Upper lobe of left lung (tissue), 6 donors: ENCODE results near the gene FCHO1. TPM values are rescaled to one million over a fixed set of nuclear protein-coding genes. Genes with fewer than 3 reads are reported as not detected.

Experiments used
- ATAC-seq, 2 donors: fragments of 200-7000 bp; cut with Tn5 transposase; one replicate each; pipeline ENCODE4 v1.9.1; 2022; ENCODE audit warnings: mild to moderate bottlenecking in 2 of 2, moderate library complexity in 2 of 2; ENCODE audit not compliant: low FRiP score in 2 of 2
- DNase-seq, 2 donors: peaks; one replicate each; pipeline ENCODE4 v3.0.0-alpha.2; 2019 to 2020
- H3K27ac ChIP-seq, 4 donors: fragments of 200-600 bp; sonication (generic); one replicate each; pipeline ENCODE4 v1.5.1; 2016 to 2019
- H3K27me3 ChIP-seq, 4 donors: fragments of 200-600 bp; sonication (generic); one replicate each; pipeline ENCODE4 v1.5.1; 2017 to 2019
- H3K36me3 ChIP-seq, 4 donors: fragments of 200-600 bp; sonication (generic); one replicate each; pipeline ENCODE4 v1.5.1; 2016 to 2019
- H3K4me1 ChIP-seq, 4 donors: fragments of 200-600 bp; sonication (generic); one replicate each; pipeline ENCODE4 v1.5.1; 2018 to 2019
- H3K4me3 ChIP-seq, 4 donors: fragments of 200-600 bp; sonication (generic); one replicate each; pipeline ENCODE4 v1.5.1; 2017 to 2019; ENCODE audit warnings: mild to moderate bottlenecking in 2 of 4, moderate library complexity in 1 of 4
- H3K9me3 ChIP-seq, 4 donors: fragments of 200-600 bp; sonication (generic); one replicate each; pipeline ENCODE4 v1.5.1; 2018 to 2019
- EP300 ChIP-seq, 4 donors: sonication (generic); formaldehyde crosslinking; IDR thresholded peaks; one replicate each; pipeline ENCODE4 v1.5.1; 2017; ENCODE audit warnings: antibody characterized with exemption in 4 of 4, control low read depth in 2 of 4
- POLR2A ChIP-seq, 4 donors: fragments of 450-650 bp; IDR thresholded peaks; one replicate each; pipeline ENCODE4 v1.5.1; 2016 to 2017; ENCODE audit warnings: antibody characterized with exemption in 4 of 4, mild to moderate bottlenecking in 2 of 4
- POLR2AphosphoS5 ChIP-seq, 2 donors: sonication (generic); formaldehyde crosslinking; IDR thresholded peaks; one replicate each; pipeline ENCODE4 v1.5.1; 2017; ENCODE audit warnings: antibody characterized with exemption in 2 of 2
- WGBS, 2 donors: methylation state at CpG; one replicate each; pipeline ENCODE4 v1.1.5; 2017 to 2018; 5-methylcytosine and 5-hydroxymethylcytosine counted together
- total RNA-seq, 6 donors: library from RNA; depleted of rRNA in 4 of 6; stranded (reverse); fragments of >200 nt in 4 of 6; gene quantifications; one replicate each; pipeline versions ENCODE4 v1.1.0 to v1.2.1, GENCODE V29; 2016 to 2021
- TF ChIP-seq, protein P1 (sequence below), 6 experiments: fragments of 450-650 bp in 4 of 6; fragments of 200-600 bp in 2 of 6; sonication (generic) in 2 of 6; IDR thresholded peaks; one replicate each; pipeline ENCODE4 v1.5.1; 2016 to 2019; ENCODE audit warnings: antibody characterized with exemption in 6 of 6
- donor health status: DM: no; HTN: no; CAD: no; lungs with moderate emphysema.
- donor health status: DM: no; HTN: yes; CAD: no; lungs with severe emphysema.

Gene FCHO1
- total RNA-seq, 6 donors from 2014 or later: 1.9 to 19.9 (median 8.7) TPM

DNA sequence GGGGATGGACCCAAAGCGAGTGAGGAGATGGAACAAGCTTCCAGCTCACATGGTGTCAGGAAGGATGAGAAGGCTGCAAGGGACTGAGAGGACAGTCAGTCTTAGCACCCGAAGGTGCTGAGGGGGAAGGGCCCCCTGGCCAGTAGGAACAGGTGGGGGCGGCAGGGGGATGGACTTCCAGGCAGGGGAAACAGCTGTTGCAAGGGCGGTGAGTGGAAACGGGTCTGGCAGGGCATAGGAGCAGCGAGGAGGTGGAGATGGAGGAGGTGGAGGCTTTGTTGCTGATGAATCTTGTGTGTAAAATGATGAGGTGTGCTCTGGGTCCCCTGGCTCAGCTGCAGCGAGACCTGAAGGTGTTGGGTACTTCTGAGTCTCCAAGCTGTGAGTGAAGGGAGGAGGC lies 30.8 kb upstream of the FCHO1 start:
- ATAC-seq: no peak
- peaks cover 49 to 60% (median 54%) of the 10 kb centered on the region in 4 donors for H3K4me1 ChIP-seq
- no peak for DNase-seq
- no peaks in the 10 kb centered on the region for H3K27me3 ChIP-seq
- WGBS, 2 donors: 18 to 20% methylated on average over 7 of the region's 7 CpGs
- TF ChIP-seq POLR2A (IDR thresholded peaks at IDR 0.05) (no peak), EP300 (IDR thresholded peaks at IDR 0.05) (no peak), POLR2AphosphoS5 (IDR thresholded peaks at IDR 0.05) (no peak)
- TF ChIP-seq, protein P1, sequence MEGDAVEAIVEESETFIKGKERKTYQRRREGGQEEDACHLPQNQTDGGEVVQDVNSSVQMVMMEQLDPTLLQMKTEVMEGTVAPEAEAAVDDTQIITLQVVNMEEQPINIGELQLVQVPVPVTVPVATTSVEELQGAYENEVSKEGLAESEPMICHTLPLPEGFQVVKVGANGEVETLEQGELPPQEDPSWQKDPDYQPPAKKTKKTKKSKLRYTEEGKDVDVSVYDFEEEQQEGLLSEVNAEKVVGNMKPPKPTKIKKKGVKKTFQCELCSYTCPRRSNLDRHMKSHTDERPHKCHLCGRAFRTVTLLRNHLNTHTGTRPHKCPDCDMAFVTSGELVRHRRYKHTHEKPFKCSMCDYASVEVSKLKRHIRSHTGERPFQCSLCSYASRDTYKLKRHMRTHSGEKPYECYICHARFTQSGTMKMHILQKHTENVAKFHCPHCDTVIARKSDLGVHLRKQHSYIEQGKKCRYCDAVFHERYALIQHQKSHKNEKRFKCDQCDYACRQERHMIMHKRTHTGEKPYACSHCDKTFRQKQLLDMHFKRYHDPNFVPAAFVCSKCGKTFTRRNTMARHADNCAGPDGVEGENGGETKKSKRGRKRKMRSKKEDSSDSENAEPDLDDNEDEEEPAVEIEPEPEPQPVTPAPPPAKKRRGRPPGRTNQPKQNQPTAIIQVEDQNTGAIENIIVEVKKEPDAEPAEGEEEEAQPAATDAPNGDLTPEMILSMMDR (IDR thresholded peaks at IDR 0.05): no peak
- H3K36me3 ChIP-seq: peaks cover 4 to 33% (median 17%) of the 10 kb centered on the region in 4 donors
- H3K4me3 ChIP-seq: peak overlapping the region; percentile 76 to 99 (median 97)
- no peaks in the 10 kb centered on the region for H3K9me3 ChIP-seq
- H3K27ac ChIP-seq: peak overlapping the region; percentile 73 to 89 (median 82)

DNA sequence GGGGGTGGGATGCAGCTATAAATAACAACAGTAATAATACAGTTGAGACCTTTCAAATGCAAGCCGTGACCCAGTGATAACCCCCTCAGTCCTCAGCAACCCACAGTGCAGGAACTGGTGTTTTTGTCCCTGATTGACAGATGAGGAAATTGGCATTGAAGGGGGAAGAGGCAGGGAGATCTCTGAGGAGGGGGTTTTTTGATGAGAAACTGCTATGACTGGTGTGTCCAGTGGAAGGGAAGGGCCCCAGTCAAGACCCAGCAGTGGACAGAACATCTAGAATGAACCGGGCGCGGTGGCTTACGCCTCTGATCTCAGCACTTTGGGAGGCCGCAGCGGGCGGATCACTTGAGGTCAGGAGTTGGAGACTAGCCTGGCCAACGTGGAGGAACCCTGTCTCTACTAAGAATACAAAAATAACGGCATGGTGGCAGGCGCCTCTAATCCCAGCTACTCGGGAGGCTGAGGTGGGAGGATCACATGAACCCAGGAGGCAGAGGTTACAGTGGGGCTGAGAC lies 30.1 kb upstream of the FCHO1 start:
- no peak for DNase-seq
- H3K4me3 ChIP-seq: peak overlapping the region; percentile 76 to 99 (median 97)
- no peaks in the 10 kb centered on the region for H3K9me3 ChIP-seq
- ATAC-seq: peak in 1 of 2 donors; percentile 2
- H3K27ac ChIP-seq: peak overlapping the region; percentile 73 to 89 (median 82)
- H3K27me3 ChIP-seq: no peaks in the 10 kb centered on the region
- TF ChIP-seq POLR2A (IDR thresholded peaks at IDR 0.05) (no peak), EP300 (IDR thresholded peaks at IDR 0.05) (no peak), POLR2AphosphoS5 (IDR thresholded peaks at IDR 0.05) (no peak)
- TF ChIP-seq, protein P1 (IDR thresholded peaks at IDR 0.05): no peak
- peaks cover 49 to 60% (median 54%) of the 10 kb centered on the region in 4 donors for H3K4me1 ChIP-seq
- peaks cover 4 to 41% (median 25%) of the 10 kb centered on the region in 4 donors for H3K36me3 ChIP-seq
- 67 to 72% methylated on average over 12 of the region's 12 CpGs for WGBS, 2 donors

DNA sequence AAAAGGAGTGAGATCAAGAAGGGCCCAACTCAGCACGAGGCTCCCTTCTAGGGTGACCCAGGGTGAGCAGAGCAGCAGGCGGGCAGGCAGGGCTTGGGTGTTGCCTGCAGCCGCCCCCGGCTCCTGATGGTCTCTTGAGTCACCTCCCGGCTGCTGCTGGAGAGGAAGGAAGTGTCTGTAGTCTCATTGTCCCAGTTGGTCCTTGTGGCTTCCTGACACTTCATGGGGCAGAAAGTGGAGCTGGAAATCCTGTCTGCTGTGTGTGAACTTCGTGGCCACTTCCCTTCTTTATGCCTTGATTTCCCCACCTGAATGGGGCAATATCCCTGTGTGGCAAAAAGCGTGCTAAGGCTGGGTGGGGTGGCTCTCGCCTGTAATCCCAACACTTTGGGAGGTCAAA lies 29.5 kb upstream of the FCHO1 start:
- H3K4me1 ChIP-seq: peaks cover 49 to 59% (median 54%) of the 10 kb centered on the region in 4 donors
- TF ChIP-seq POLR2A (IDR thresholded peaks at IDR 0.05) (peak in 1 of 4 donors; percentile 27), EP300 (IDR thresholded peaks at IDR 0.05) (no peak), POLR2AphosphoS5 (IDR thresholded peaks at IDR 0.05) (peak; percentile 54 to 62)
- H3K27ac ChIP-seq: peak overlapping the region; percentile 73 to 89 (median 82)
- ATAC-seq (peak; percentile 61 to 69), DNase-seq (peak in 1 of 2 donors; percentile 81)
- H3K27me3 ChIP-seq: no peaks in the 10 kb centered on the region
- peak overlapping the region in 1 of 4 donors; percentile 99 for H3K4me3 ChIP-seq
- H3K36me3 ChIP-seq: peaks cover 4 to 47% (median 31%) of the 10 kb centered on the region in 4 donors
- 44% methylated on average over 8 of the region's 8 CpGs; no CpG with 5 or more reads in 1 of the 2 donors for WGBS, 2 donors
- no peaks in the 10 kb centered on the region for H3K9me3 ChIP-seq

DNA sequence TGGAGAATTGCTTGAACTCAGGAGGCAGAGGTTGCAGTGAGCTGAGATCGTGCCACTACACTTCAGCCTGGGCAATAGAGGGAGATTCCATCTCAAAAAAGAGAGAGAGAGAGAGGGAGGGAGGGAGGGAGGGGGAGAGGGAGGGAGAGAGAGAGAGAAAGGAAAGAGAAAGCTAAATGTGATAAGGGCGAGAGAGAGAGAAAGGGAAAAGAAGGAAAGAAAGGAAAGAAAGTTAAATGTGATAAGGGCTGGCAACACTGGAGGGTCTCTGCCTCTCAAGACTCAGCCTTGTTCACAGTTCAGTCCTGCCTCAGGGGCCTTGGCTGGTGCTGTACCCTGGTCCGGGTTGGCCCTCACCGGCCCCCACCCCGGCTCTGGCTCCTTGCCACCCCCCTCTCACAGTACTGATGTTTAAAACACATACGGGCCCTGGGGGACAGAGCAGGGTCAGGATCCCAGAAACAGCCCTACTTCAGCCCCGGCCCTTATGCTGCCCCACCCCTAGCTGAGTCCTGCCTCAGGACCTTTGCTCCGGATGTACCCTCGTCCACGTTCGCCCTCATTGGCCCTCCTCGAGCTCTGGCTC lies 28.5 kb upstream of the FCHO1 start:
- ATAC-seq (no peak), DNase-seq (peak in 1 of 2 donors; percentile 59)
- Histone ChIP-seq H3K27me3 (no peaks in the 10 kb centered on the region), H3K4me3 (no peak overlapping the region), H3K4me1 (peaks cover 42 to 53% (median 45%) of the 10 kb centered on the region in 4 donors), H3K27ac (peak overlapping the region in 3 of 4 donors; percentile 23 to 73 (median 36)), H3K9me3 (no peaks in the 10 kb centered on the region), H3K36me3 (peaks cover 11 to 57% (median 40%) of the 10 kb centered on the region in 4 donors)
- TF ChIP-seq POLR2AphosphoS5 (IDR thresholded peaks at IDR 0.05) (no peak), POLR2A (IDR thresholded peaks at IDR 0.05) (no peak), EP300 (IDR thresholded peaks at IDR 0.05) (no peak)
- TF ChIP-seq, protein P1 (IDR thresholded peaks at IDR 0.05): no peak
- WGBS, 2 donors: 71 to 81% methylated on average over 11 to 12 of the region's 12 CpGs

DNA sequence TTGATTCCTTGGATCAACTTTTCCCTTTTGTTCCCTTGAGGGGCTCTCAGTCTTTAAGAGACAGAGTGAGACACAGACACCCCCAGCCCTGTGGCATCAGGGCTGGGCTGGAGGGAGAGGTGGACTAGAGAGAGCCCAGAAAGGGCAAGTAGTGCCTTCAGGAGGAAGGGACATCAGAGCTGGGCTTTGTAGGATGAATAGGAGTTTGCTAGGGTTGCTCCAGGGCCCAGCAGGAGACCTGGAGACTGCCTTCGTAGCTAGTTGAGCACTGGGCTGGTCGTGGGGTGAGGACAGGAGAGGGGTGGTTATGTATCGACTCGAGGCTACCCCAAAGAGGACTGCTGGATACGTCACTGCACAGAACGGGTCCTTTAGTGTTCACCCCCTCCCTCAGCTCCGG lies 26.6 kb upstream of the FCHO1 start:
- H3K36me3 ChIP-seq: peaks cover 11 to 76% (median 58%) of the 10 kb centered on the region in 4 donors
- peaks cover 29 to 54% (median 32%) of the 10 kb centered on the region in 4 donors for H3K4me1 ChIP-seq
- 97 to 98% methylated on average over 5 to 7 of the region's 7 CpGs for WGBS, 2 donors
- no peaks in the 10 kb centered on the region for H3K9me3 ChIP-seq
- H3K4me3 ChIP-seq: no peak overlapping the region
- no peak for ATAC-seq
- no peak for TF ChIP-seq POLR2A (IDR thresholded peaks at IDR 0.05)
- TF ChIP-seq POLR2AphosphoS5 (IDR thresholded peaks at IDR 0.05): no peak
- no peak for TF ChIP-seq EP300 (IDR thresholded peaks at IDR 0.05)
- TF ChIP-seq, protein P1 (IDR thresholded peaks at IDR 0.05): no peak
- no peak for DNase-seq
- H3K27me3 ChIP-seq: no peaks in the 10 kb centered on the region
- no peak overlapping the region for H3K27ac ChIP-seq
